Measurements from ENCODE around the gene SLC5A12.

Gene SLC5A12

DNA sequence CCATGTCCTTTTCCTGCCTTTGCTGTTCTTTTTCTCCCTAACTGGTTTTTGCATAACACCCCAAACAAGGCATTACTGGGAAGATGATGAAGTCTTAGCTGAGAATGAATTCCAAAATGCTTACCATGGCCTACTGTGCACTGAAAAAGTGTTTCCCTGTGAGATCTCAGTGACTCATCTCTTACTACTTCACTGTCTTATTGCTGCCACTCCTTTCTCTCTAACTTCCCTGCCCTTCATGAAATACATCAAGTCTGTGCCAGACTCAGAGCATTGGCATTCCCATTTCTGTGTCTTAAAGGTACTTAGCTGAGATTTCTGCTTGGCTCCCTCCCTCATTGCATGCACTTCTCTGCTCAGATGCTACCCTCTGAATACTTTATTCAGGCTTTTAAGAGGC is 100.7 kb downstream of the SLC5A12 start:
- no peak for TF ChIP-seq ZFX (IDR thresholded peaks at IDR 0.05; ENCODE audit: borderline replicate concordance)
- TF ChIP-seq, protein P1, sequence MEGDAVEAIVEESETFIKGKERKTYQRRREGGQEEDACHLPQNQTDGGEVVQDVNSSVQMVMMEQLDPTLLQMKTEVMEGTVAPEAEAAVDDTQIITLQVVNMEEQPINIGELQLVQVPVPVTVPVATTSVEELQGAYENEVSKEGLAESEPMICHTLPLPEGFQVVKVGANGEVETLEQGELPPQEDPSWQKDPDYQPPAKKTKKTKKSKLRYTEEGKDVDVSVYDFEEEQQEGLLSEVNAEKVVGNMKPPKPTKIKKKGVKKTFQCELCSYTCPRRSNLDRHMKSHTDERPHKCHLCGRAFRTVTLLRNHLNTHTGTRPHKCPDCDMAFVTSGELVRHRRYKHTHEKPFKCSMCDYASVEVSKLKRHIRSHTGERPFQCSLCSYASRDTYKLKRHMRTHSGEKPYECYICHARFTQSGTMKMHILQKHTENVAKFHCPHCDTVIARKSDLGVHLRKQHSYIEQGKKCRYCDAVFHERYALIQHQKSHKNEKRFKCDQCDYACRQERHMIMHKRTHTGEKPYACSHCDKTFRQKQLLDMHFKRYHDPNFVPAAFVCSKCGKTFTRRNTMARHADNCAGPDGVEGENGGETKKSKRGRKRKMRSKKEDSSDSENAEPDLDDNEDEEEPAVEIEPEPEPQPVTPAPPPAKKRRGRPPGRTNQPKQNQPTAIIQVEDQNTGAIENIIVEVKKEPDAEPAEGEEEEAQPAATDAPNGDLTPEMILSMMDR (IDR thresholded peaks at IDR 0.05): no peak
- H3K27ac ChIP-seq: no peak overlapping the region

DNA sequence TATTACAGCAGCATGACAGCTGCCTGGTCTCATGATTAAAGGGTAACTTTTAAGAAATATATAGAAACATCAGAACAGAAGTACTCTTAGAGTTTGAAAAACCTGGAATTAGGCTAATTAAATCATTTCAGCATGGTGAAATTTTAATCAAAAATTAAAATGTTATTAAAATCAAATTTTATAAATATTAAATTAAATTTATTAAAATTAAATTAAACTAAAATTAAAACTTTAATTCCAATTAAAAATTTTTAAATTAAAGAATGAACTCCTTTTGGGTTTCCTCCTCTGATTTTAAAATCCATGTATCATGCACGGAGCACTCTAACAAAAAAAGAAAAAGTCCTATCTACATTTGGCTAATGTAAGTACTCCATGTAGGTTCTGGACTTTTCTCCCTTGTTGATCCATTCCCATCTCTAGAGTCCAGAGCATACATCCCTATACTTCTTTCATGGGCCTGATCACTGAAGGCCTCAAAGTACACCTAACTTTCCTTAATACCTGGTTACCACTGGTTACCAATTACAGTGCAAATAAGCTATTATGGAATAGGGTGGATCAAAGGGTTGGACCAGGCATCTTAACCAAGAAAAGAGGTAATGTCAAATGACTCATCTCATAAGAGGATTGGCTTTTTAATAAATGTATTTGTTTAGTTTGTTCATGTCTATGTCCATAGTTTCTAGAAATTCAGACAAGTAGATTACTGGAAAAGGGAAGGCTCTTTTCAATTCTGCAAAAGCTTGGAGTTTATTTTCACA is 101.4 kb downstream of the SLC5A12 start:
- no peak overlapping the region for H3K27ac ChIP-seq

DNA sequence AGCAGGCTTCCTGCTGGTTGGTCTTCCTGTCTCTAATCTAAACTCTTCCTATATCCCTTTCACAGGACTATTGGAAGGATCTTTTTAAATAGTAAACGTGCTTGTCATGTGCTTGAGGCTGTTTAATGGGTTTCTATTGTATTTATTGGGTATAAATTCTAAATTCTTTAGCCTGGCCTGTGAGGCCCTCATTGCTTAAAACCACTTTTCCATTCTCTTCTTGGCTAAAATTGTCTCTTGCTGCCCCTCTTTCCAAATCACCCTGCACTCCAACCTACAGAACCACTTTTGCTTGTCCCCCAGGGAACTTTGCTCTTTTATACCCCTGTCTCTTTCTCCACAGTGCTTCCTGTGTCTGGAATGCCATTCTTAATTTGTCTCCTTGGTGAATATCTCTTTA is 103.4 kb downstream of the SLC5A12 start:
- TF ChIP-seq ZFX (IDR thresholded peaks at IDR 0.05; ENCODE audit: borderline replicate concordance): no peak
- TF ChIP-seq, protein P1 (IDR thresholded peaks at IDR 0.05): no peak
- no peak overlapping the region for H3K27ac ChIP-seq

More for the DNA sequence above, 101.4 kb downstream of the SLC5A12 start:
- TF ChIP-seq, protein P1 (IDR thresholded peaks at IDR 0.05): no peak
- no peak for TF ChIP-seq ZFX (IDR thresholded peaks at IDR 0.05; ENCODE audit: borderline replicate concordance)

All from 22Rv1 (cell line).